Naive thymus-derived CD8-positive, alpha-beta T cell (primary cell): ENCODE results near the gene SORL1. TPM values are rescaled to one million over a fixed set of nuclear protein-coding genes. Genes with fewer than 3 reads are reported as not detected.

Source experiments
- ATAC-seq, 2 donors: fragments of 150-1000 bp; cut with Tn5 transposase in 1 of 2; sonication (Bioruptor Pico), chemical (Tn5 transposase) in 1 of 2; 1 replicate in 1 of 2; 2 replicates in 1 of 2; pipeline ENCODE4 v1.10.0; 2021; ENCODE audit warnings: mild to moderate bottlenecking in 2 of 2, moderate library complexity in 2 of 2
- POLR2A ChIA-PET: fragments of 350-600 bp; sonication (Branson Sonifier 250); formaldehyde crosslinking; loops from one replicate; lab custom pipeline; 2021; ENCODE audit warnings: antibody characterized with exemption; lab: Charles Lee
- DNase-seq, 10 donors: peaks; one replicate each; pipeline versions ENCODE4 v3.0.0 to v3.0.0-alpha.2; 2020 to 2022
- H3K27ac Mint-ChIP-seq, 10 donors: one replicate each; pipeline ENCODE4 v1.8.0; 2020 to 2022; ENCODE audit warnings: mild to moderate bottlenecking in 10 of 10, mixed read lengths in 10 of 10, moderate library complexity in 4 of 10, inconsistent platforms in 1 of 10
- H3K27me3 Mint-ChIP-seq, 5 donors: one replicate each; pipeline ENCODE4 v1.8.0; 2021 to 2022; ENCODE audit warnings: mixed read lengths in 5 of 5
- H3K36me3 Mint-ChIP-seq, 3 donors: one replicate each; pipeline ENCODE4 v1.8.0; 2020 to 2022; ENCODE audit warnings: mixed read lengths in 3 of 3, mild to moderate bottlenecking in 2 of 3, inconsistent platforms in 1 of 3
- H3K4me1 Mint-ChIP-seq, 4 donors: one replicate each; pipeline ENCODE4 v1.8.0; 2021 to 2022; ENCODE audit warnings: mixed read lengths in 4 of 4
- H3K4me3 Mint-ChIP-seq, 10 donors: one replicate each; pipeline ENCODE4 v1.8.0; 2020 to 2022; ENCODE audit warnings: mild to moderate bottlenecking in 10 of 10, mixed read lengths in 10 of 10, moderate library complexity in 6 of 10, inconsistent platforms in 1 of 10
- H3K9me3 Mint-ChIP-seq, 9 donors: one replicate each; pipeline ENCODE4 v1.8.0; 2020 to 2022; ENCODE audit warnings: mixed read lengths in 9 of 9, mild to moderate bottlenecking in 3 of 9, inconsistent platforms in 1 of 9, moderate library complexity in 1 of 9
- polyA plus RNA-seq, 3 donors: library from polyadenylated mRNA; unstranded; fragments of 300-500 nt; fragmentation: Illumina TruSeq; gene quantifications; one replicate each; pipeline ENCODE4 v1.2.3, GENCODE V29; 2021
- total RNA-seq, 8 experiments: library from RNA in 2 of 8; stranded (reverse) in 2 of 8; gene quantifications; one replicate each; pipeline ENCODE4 v1.2.3 and lab custom pipeline; 2021 to 2026

SORL1 gene
- total and polyA plus RNA-seq, 5 experiments from 2014 or later: 157 to 419 (median 230) TPM

- DNase-seq: no peak
- Mint-ChIP-seq H3K36me3 (peaks cover 24 to 90% (median 45%) of the 10 kb centered on the region in 3 donors), H3K4me1 (peaks cover 0 to 8% (median 5%) of the 10 kb centered on the region in 4 donors), H3K27ac (peak overlapping the region in 2 of 10 donors; percentile 22 to 29), H3K9me3 (no peaks in the 10 kb centered on the region), H3K4me3 (no peak overlapping the region), H3K27me3 (no peaks in the 10 kb centered on the region)
- no peak for ATAC-seq
- POLR2A ChIA-PET: no interaction called here
Observed at GRCh38 chr11:121603316-121603715, 151.2 kb downstream of the SORL1 start.

GRCh38 chr11:121604152-121604551 is 152.0 kb downstream of the SORL1 start:
- Mint-ChIP-seq H3K36me3 (peaks cover 28 to 92% (median 47%) of the 10 kb centered on the region in 3 donors), H3K27ac (peak overlapping the region in 2 of 10 donors; percentile 11 to 15), H3K4me1 (peaks cover 0 to 8% (median 5%) of the 10 kb centered on the region in 4 donors), H3K9me3 (no peaks in the 10 kb centered on the region), H3K4me3 (peak overlapping the region in 1 of 10 donors; percentile 8), H3K27me3 (no peaks in the 10 kb centered on the region)
- POLR2A ChIA-PET: no interaction called here
- no peak for ATAC-seq
- DNase-seq: no peak

GRCh38 chr11:121606354-121606753 is 154.2 kb downstream of the SORL1 start:
- DNase-seq (no peak), ATAC-seq (no peak)
- Mint-ChIP-seq H3K27me3 (no peaks in the 10 kb centered on the region), H3K9me3 (no peaks in the 10 kb centered on the region), H3K4me1 (peaks cover 0 to 4% (median 1%) of the 10 kb centered on the region in 4 donors), H3K36me3 (peaks cover 22 to 99% (median 43%) of the 10 kb centered on the region in 3 donors), H3K4me3 (no peak overlapping the region), H3K27ac (peak overlapping the region in 2 of 10 donors; percentile 16 to 59)
- POLR2A ChIA-PET: no interaction called here

- peaks cover 14 to 99% (median 45%) of the 10 kb centered on the region in 3 donors for H3K36me3 Mint-ChIP-seq
- no peak overlapping the region for H3K4me3 Mint-ChIP-seq
- POLR2A ChIA-PET: no interaction called here
- no peaks in the 10 kb centered on the region for H3K27me3 Mint-ChIP-seq
- ATAC-seq (no peak), DNase-seq (no peak)
- H3K9me3 Mint-ChIP-seq: no peaks in the 10 kb centered on the region
- H3K4me1 Mint-ChIP-seq: peaks cover 0 to 3% (median under 1%) of the 10 kb centered on the region in 4 donors
- H3K27ac Mint-ChIP-seq: no peak overlapping the region
Observed at GRCh38 chr11:121607341-121607740, 155.2 kb downstream of the SORL1 start.

- ATAC-seq (no peak), DNase-seq (no peak)
- Mint-ChIP-seq H3K27ac (peak overlapping the region in 4 of 10 donors; percentile 9 to 63 (median 36)), H3K4me1 (peaks cover 0 to 2% (median 0%) of the 10 kb centered on the region in 4 donors), H3K36me3 (peaks cover 12 to 99% (median 49%) of the 10 kb centered on the region in 3 donors), H3K4me3 (no peak overlapping the region), H3K9me3 (no peaks in the 10 kb centered on the region), H3K27me3 (no peaks in the 10 kb centered on the region)
- POLR2A ChIA-PET: no interaction called here
Observed at GRCh38 chr11:121608545-121609098, 156.5 kb downstream of the SORL1 start.

GRCh38 chr11:121610706-121611105 is 158.6 kb downstream of the SORL1 start:
- no peaks in the 10 kb centered on the region for H3K9me3 Mint-ChIP-seq
- no peak overlapping the region for H3K27ac Mint-ChIP-seq
- no peak overlapping the region for H3K4me3 Mint-ChIP-seq
- H3K4me1 Mint-ChIP-seq: peaks cover 0 to 4% (median 0%) of the 10 kb centered on the region in 4 donors
- H3K36me3 Mint-ChIP-seq: peaks cover 17 to 100% (median 48%) of the 10 kb centered on the region in 3 donors
- ATAC-seq (no peak), DNase-seq (no peak)
- POLR2A ChIA-PET: interaction anchor here (1.1 kb wide), 1 partner anchor 318 kb away, joined by 3 read pairs; the partner anchor contains the start of gene SC5D
- no peaks in the 10 kb centered on the region for H3K27me3 Mint-ChIP-seq

- H3K4me3 Mint-ChIP-seq: no peak overlapping the region
- no peak for DNase-seq
- no peak for ATAC-seq
- peaks cover 0 to 4% (median 0%) of the 10 kb centered on the region in 4 donors for H3K4me1 Mint-ChIP-seq
- POLR2A ChIA-PET: no interaction called here
- peaks cover 17 to 100% (median 49%) of the 10 kb centered on the region in 3 donors for H3K36me3 Mint-ChIP-seq
- no peaks in the 10 kb centered on the region for H3K27me3 Mint-ChIP-seq
- H3K27ac Mint-ChIP-seq: peak overlapping the region in 1 of 10 donors; percentile 45
- no peaks in the 10 kb centered on the region for H3K9me3 Mint-ChIP-seq
Observed at GRCh38 chr11:121611242-121611641, 159.1 kb downstream of the SORL1 start.

- Mint-ChIP-seq H3K9me3 (no peaks in the 10 kb centered on the region), H3K4me1 (peaks cover 0 to 8% (median 0%) of the 10 kb centered on the region in 4 donors), H3K36me3 (peaks cover 8 to 100% (median 54%) of the 10 kb centered on the region in 3 donors), H3K27me3 (no peaks in the 10 kb centered on the region), H3K27ac (peak overlapping the region in 1 of 10 donors; percentile 10), H3K4me3 (no peak overlapping the region)
- no peak for DNase-seq
- ATAC-seq: no peak
- POLR2A ChIA-PET: interaction anchor here (0.6 kb wide), 1 partner anchor 196 kb away, joined by 4 read pairs; no protein-coding TSS in a partner anchor
Observed at GRCh38 chr11:121613724-121614123, 161.6 kb downstream of the SORL1 start.

- H3K4me1 Mint-ChIP-seq: peaks cover 0 to 8% (median 0%) of the 10 kb centered on the region in 4 donors
- no peak for DNase-seq
- ATAC-seq: no peak
- no peaks in the 10 kb centered on the region for H3K27me3 Mint-ChIP-seq
- no peaks in the 10 kb centered on the region for H3K9me3 Mint-ChIP-seq
- no peak overlapping the region for H3K4me3 Mint-ChIP-seq
- H3K27ac Mint-ChIP-seq: peak overlapping the region in 4 of 10 donors; percentile 50 to 89 (median 70)
- POLR2A ChIA-PET: no interaction called here
- H3K36me3 Mint-ChIP-seq: peaks cover 5 to 100% (median 50%) of the 10 kb centered on the region in 3 donors
Observed at GRCh38 chr11:121614636-121615240, 162.6 kb downstream of the SORL1 start.

GRCh38 chr11:121615501-121615900 is 163.4 kb downstream of the SORL1 start:
- Mint-ChIP-seq H3K27ac (peak overlapping the region in 2 of 10 donors; percentile 50 to 89), H3K4me1 (peaks cover 0 to 10% (median 2%) of the 10 kb centered on the region in 4 donors), H3K36me3 (peaks cover 8 to 100% (median 52%) of the 10 kb centered on the region in 3 donors), H3K27me3 (no peaks in the 10 kb centered on the region), H3K4me3 (no peak overlapping the region), H3K9me3 (no peaks in the 10 kb centered on the region)
- ATAC-seq: no peak
- POLR2A ChIA-PET: no interaction called here
- no peak for DNase-seq

GRCh38 chr11:121618516-121618915 is 166.4 kb downstream of the SORL1 start:
- no peaks in the 10 kb centered on the region for H3K9me3 Mint-ChIP-seq
- peaks cover 0 to 10% (median 3%) of the 10 kb centered on the region in 4 donors for H3K4me1 Mint-ChIP-seq
- H3K36me3 Mint-ChIP-seq: peaks cover 25 to 100% (median 55%) of the 10 kb centered on the region in 3 donors
- no peaks in the 10 kb centered on the region for H3K27me3 Mint-ChIP-seq
- DNase-seq: no peak
- peak overlapping the region in 3 of 10 donors; percentile 29 to 60 (median 53) for H3K27ac Mint-ChIP-seq
- POLR2A ChIA-PET: no interaction called here
- H3K4me3 Mint-ChIP-seq: no peak overlapping the region
- no peak for ATAC-seq

GRCh38 chr11:121625777-121626506 is 173.8 kb downstream of the SORL1 start:
- H3K27ac Mint-ChIP-seq: peak overlapping the region in 6 of 10 donors; percentile 5 to 65 (median 32)

More at GRCh38 chr11:121625777-121626506, 173.8 kb downstream of the SORL1 start:
- no peak for ATAC-seq
- Mint-ChIP-seq H3K4me1 (peaks cover 0 to 7% (median 3%) of the 10 kb centered on the region in 4 donors), H3K9me3 (no peaks in the 10 kb centered on the region), H3K27me3 (no peaks in the 10 kb centered on the region), H3K36me3 (peaks cover 13 to 100% (median 42%) of the 10 kb centered on the region in 3 donors), H3K4me3 (no peak overlapping the region)
- DNase-seq: no peak
- POLR2A ChIA-PET: interaction anchor here (0.6 kb wide), 1 partner anchor 169 kb away, joined by 3 read pairs; no protein-coding TSS in a partner anchor
